Renal cortex interstitium (tissue), 11 donors: ENCODE results near the gene PALS1. TPM values are rescaled to one million over a fixed set of nuclear protein-coding genes. Genes with fewer than 3 reads are reported as not detected.
A peak's percentile ranks its signal among the peaks of the same experiment; 100 is the strongest.
"Not testable (repeated sequence)": the region's sequence is repeated elsewhere in the genome, so short reads cannot be mapped to it uniquely, and the experiment has no call there.

Experiments used
- DNase-seq, 11 donors: peaks; one replicate each; pipeline ENCODE4 v3.0.0-alpha.2; 2013; ENCODE audit warnings: low read depth in 9 of 11, low spot score in 4 of 11; ENCODE audit errors: extremely low read depth in 1 of 11
- polyA plus RNA-seq, 3 donors: library from polyadenylated mRNA; unstranded; fragments of 120-200 nt; gene quantifications; one replicate each; pipeline ENCODE4 v1.2.1, GENCODE V29; 2013; ENCODE audit not compliant: insufficient read length in 3 of 3

PALS1 gene
- polyA plus RNA-seq, 3 donors, result 112 to 137 (median 127) TPM

DNA sequence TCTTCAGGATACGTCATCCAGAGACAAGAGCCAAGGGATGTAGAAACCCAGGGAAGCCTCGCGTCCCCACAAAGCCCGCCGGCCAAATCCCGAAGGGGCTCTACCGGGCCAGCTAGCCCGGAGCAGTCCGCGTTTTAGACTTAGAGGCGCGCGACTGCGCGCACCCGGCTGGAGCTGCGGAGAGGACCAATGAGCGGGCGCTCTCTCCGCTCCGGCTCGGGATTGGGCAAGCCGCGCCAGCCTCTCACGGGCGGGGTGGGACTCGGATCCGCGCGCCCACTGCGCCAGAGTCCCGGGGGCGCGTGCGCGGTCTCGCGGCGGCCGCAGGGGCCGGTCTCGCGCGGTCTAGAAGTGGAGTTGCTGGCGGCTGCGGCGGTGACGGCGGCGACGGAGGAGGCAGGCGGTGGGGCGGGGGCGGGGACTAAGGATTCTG lies 241 bp upstream of the PALS1 start:
- peak; percentile 87 to 97 (median 93) for DNase-seq

DNA sequence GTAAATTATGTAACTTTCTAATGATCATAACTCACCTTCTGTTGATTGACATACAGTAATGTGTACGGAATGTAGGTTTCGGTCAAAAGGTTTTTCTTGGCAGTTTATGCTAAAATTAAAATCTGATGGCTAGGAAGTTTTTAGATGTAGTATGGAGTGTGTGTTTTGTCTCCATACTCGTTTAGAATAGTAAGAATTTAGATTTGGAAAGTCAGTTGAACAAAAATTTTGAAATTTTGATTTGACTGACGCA lies 859 bp downstream of the PALS1 start:
- peak in 3 of 11 donors; percentile 9 to 45 (median 13) for DNase-seq

DNA sequence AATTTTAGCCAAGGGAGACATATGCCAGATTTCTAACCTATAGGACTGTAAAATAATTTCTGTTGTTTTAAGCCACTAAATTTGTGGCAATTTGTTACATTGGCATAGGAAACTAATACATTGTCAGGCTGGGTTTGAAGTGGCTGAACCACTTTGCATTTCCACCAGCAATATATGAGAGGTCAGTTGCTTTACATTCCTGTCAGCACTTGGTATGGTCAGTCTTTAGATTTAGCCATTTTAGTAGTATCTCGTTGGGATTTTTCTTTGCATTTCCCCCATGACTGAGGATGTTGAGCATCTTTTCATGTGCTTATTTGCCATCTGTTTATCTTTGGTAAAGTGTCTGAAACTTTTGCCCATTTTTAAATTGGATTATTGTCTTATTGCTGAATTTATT lies 3.9 kb downstream of the PALS1 start:
- no peak for DNase-seq

DNA sequence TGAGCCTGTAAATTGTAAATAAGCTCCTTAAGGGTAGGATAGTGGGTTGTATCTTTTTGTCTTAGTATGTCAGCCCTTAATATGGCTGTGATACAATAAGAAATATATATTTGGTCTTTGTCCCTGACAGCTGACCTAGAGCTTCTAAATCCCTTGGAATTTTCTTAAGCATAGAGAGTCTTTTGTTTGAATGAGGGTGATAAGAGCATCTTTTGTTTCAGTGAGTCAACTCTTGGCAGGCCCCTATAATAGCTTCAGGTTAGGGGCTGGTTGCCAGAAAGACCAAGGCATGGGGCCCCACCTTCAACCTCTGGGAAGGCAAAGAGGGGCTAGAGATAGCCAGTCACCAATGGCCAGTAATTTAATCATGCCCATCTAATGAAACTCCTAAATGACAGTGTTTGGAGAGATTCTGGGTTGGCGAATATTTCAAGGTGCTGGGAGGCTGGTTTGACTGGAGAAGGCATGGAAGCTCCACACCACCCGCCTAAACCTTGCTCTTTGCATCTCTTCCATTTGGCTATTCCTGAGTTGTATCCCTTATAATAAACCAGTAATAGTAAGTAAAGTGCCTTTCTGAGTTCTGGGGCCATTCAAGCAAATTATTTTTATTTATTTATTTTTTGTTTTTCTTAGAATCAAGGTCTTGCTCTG lies 10.5 kb downstream of the PALS1 start:
- DNase-seq, result no peak

DNA sequence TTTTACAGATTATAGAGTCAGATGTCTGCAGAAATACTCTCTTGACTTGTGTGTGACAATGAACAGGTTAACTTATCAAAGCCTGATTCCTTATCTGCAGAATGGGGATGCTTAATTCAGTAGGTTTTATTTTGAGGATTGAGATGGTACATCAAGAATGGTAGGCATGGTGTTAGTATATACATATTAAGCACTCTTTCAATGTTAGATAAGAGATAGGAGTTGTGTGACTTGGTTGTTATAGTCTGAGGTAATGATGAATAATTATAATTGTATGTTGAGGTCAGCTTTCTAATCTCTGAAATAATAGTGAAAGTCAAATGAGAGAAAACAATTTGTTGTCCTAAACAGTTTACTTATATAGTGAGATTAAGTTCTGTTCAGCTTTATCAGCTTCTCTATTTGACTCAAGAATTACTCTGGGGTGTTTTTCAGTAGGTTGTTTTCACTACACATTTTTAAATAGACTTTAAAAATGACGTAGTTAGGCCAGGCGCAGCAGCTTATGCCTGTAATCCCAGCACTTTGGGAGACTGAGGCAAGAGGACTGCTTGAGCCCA lies 11.9 kb downstream of the PALS1 start:
- DNase-seq, result no peak

DNA sequence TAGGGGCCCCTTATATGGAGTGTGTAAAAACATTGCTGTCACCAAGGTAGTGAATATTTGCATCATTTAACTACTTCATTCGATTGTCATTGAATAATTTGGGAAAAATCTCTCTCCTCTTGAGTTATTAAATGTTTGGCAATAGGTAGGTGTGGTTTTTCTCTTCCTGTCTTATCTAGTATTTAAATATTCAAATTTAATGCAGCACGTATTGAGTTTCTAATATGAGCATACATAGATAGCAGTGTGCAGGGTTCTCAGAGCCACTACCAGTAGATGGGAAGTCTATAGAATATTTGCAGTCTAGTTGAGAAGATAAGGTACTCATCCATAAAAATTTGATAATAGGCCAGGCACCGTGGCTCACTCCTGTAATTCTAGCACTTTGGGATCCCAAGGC lies 16.7 kb downstream of the PALS1 start:
- DNase-seq, result no peak

DNA sequence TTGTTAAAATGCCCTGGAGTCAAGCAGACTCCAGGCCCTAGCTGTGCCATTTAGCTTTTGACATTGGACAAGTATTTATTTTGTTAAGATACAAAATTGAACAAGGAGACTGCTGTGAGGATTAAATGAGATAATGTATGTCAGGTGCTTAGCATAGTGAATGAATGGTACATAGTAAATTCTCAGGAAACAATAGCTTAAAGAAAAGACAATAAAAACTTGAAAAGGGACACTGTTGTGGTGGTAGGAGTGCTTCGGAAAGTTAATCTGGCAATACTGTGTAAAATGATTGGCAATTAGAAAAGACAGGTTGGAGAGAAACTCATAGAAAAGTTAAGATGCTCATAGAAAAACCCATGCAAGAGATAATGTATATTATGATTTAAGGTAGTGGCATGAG lies 19.7 kb downstream of the PALS1 start:
- no peak for DNase-seq

DNA sequence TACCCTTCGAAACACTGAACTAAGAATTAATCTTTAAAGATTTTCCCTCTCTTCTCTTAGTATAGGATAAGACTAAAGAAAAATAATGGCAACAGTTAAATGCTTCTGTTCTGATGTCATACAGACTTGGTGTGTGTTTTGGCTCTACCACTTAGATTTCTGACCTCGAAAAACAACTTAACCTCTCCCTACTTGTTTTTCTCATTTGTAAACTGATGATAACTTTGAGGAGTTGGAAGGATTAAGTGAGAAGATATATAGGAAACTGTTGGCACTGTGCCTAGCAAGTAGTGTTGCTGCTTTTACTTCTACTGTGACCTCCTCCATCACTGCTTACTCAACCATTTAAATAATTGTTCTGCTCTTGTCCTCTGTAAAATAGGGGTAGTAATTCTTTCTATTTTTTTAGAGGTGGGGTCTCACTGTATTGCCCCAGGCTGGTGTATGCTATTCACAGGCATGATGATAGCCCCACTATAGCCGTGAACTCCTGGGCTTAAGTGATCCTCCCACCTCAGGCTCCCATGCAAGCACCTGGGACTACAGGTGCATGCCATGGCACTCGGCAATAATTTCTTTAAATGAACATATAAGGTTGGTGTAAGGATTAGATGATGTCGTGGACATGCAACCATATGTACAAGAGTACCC lies 22.4 kb downstream of the PALS1 start:
- peak in 6 of 11 donors; percentile 45 to 74 (median 64) for DNase-seq

DNA sequence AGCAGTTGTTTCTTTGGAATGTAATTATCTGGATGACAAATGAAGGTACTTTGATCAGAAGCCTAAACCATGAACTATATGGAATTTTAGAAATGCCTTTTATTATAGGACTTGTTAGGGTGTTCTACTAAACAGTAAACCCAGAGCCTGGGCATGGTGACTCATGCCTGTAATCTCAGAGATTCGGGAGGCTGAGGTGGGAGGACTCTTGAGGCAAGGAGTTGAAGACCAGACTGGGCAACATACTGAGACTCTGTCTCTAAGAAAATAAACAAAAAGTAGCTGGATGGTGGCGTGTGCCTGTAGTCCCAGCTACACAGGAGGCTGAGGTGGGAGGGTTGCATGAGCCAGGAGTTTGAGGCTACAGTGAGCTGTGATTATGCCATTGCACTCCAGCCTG lies 23.9 kb downstream of the PALS1 start:
- no peak for DNase-seq

DNA sequence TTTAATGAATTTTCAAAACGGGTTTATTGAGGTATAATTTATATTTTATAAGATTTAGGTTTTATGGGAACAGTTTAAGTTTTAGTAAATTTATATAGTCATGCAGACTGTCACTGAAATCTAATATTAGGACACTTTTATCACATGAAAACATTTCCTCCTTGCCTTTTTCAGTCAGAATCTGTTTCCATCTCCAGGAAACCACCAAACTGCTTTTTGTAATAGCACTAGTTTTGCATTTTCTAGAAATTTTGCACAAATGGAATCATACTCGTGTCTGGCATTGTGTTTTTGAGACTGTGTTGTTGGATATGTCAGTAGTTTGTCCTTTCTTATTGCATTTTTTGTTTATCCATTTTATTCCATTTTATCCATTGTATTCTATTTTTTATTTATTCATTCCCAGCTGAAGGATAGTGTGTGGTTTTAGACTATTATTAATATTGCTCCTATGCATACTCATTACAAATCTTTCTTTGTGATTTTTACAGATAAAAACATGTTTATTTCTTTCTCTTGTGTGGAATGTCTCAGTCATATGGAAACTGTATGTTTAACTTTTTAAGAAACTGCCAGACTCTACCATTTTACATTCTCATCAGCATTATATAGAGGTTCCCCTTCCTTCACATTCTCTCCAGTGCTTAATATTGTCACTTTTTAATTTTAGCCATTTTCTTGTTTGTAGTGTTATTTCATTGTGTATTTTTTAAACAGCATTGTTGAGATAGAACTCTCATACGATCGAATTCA lies 26.5 kb downstream of the PALS1 start:
- no peak for DNase-seq

DNA sequence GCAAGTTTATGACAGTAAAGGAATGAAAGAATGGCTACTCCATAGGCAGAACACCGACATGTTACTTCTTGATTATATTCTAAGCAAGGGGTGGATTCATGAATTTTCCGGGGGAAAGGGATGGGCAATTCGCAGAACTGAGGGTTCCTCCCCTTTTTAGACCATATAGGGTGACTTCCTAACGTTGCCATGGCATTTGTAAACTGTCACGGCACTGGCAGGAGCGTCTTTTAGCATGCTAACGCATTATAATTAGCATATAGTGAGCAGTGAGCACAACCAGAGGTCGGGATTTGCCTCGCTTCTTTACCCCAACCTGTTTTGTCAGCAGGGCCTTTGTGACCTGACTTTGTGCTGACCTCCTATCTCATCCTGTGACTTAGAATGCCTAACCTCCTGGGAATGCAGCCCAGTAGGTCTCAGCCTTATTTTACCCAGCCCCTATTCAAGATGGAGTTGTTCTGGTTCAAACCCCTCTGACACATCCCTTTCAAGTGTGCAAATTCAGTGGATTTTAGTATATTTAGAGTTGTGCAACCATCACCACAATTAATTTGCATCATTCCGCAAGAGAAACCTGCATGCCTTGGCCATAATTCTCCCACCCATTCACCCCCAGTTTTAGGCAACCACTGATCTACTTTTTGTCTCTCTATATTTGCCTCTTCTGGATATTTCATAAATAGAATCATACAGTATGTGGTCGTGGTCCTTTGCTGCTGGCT lies 27.4 kb downstream of the PALS1 start:
- DNase-seq, result no peak

DNA sequence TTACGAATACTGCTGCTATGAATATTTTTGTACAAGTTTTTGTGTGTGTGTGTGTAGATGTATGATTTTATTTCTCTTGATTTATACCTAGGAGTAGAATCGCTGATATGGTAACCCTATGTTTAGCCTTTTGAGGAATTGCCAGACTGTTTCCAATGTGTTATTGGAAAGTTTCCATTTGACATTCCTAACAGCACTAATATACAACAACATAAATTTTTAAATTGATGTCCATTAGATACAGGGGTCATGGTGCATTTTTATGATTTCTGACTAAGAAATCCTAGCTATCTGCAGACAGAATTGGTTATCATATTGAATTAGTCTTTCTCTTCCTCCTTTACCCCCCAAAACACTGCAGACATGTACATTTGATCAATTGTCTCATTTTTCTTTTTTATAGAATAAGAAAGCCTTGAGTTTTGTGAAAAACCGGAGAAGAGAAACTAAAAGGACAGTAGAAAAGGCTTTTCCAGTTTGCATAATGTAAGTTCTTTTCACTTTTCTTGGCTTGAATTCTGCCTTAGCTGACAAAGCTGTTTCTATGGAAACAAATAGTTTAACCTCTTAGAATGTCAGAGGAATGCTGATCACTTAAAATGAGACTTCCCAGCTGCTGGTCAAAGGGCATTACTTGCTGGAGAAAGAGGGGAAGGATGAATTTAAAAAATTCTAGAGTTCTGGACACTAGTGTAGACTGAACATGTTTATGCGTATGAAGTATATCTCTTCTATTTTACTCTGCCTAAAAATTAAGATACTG lies 28.2 kb downstream of the PALS1 start:
- peak; percentile 57 to 91 (median 77) for DNase-seq

DNA sequence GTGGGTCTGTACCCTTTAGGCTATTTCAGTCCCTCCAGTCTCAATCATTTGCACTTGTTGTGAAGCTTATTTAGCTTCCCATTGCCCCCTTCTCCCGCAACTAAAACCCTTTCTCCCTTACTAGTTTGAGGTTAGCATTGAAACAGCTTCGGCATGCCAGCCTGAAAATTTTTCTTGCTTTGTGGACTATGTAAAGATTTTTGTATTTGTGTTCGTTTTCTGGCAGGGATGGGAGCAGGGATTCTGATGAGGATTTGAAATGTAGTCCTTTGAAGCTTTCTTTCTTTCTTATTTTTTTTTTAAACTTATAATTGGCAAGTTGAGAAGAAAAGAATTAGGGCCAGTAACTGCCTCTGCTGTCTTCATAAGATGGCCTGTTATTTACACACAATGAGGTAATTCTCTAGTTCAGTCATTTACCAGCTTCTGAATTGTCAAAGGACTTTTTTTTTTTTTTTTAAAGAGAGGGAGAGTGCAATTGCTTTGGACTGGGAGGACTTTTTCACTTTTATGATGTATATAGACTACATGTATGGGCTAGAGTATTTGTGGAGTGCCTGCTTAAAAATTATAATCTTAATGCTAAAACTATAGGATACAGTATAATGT lies 29.0 kb downstream of the PALS1 start:
- DNase-seq, result no peak

DNA sequence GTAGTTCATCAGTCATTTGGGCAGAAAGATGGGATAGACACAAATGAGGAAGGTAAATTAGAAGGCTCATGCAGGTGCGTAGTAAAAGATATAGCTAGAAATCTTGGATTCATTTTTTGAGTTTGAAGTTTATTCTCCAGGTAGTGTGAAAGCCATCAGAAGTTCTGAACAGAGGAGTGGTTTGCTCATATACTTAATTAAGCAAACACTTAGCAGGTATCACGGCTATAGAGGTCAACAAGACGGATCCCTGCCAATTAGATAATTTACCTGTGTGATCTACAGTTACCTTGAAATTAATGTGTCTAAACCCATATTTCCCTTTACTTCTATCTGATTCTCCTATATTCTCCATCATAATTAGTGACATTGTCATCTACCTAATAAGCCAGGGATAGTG lies 29.7 kb downstream of the PALS1 start:
- DNase-seq, result no peak

DNA sequence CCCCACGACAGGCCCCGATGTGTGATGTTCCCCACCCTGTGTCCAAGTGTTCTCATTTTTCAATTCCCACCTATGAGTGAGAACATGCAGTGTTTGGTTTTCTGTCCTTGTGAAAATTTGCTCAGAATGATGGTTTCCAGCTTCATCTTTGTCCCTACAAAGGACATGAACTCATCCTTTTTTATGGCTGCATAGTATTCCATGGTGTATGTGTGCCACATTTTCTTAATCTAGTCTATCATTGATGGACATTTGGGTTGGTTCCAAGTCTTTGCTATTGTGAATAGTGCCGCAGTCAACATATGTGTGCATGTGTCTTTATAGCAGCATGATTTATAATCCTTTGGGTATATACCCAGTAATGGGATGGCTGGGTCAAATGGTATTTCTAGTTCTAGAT lies 32.0 kb downstream of the PALS1 start:
- not testable (repeated sequence) for DNase-seq

DNA sequence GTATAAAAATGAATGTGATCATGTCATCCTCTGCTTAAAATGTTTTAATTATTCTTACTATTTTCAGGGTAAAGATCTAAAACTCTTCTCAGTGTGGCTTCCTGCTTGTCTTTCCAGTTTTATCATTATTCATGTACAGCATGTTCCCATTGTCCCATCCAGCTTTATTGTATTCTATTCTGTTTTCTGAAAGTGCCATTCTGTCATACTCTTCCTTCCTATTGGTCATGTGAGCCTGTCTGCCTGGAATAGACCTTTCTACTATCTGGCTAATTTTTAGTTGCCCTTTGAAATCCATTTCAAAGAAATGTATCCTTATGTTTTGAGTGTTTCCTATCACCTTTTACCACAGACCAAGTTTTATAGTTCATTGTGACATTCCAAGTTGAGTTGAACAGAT lies 34.9 kb downstream of the PALS1 start:
- DNase-seq, result no peak

DNA sequence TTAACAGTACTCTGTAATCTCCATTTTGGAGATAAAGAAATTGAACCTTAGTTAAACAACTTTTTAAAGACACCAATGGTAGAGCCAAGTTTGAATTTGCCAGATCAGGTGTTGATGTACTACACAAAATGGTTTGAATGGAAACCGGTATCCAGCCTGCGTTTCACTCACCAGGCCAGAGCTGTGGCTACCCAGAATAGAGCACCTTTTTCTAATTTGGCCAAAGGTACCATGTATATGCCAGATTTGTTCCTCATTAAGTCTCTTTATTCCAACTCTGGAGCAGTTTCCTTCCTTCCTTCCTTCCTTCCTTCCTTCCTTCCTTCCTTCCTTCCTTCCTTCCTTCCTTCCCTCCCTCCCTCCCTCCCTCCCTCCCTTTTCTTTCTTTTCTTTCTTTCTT lies 39.3 kb downstream of the PALS1 start:
- DNase-seq, result no peak

DNA sequence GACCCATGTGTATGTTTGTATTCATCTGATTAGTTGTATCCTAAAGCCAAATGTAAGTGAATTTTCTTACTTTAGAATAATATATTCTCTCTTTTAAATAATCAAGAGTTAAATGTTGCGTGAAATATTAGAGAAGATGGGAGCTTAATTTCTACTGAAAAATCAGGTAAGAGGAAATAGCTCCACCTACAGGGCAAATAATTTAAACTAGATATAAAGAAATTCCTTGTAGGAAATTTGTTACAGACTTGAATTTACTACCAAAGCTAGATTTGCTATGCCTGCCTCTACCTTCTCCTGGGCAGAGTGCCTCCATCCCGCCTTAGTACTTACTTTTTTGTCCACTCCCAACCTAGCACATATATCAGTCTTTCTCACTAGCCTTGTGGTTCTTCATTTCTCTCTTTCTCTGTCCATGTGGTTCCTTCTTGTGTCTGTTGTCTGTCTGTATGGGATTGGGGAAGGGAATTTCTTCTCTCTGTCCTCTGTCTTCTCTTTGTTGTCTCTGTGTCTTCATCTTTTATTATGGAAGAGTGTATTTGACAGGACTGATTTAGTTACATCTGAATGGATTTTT lies 44.7 kb downstream of the PALS1 start:
- peak in 4 of 11 donors; percentile 33 to 46 (median 40) for DNase-seq
